SIG-M5 (cell line): ENCODE measurements around the gene METRNL.
"Not testable (repeated sequence)": the region's sequence is repeated elsewhere in the genome, so short reads cannot be mapped to it uniquely, and the experiment has no call there.

Source experiments
- DNase-seq: peaks from one replicate; lab custom pipeline; 2025; lab: John Stamatoyannopoulos, UW

Gene METRNL

DNA sequence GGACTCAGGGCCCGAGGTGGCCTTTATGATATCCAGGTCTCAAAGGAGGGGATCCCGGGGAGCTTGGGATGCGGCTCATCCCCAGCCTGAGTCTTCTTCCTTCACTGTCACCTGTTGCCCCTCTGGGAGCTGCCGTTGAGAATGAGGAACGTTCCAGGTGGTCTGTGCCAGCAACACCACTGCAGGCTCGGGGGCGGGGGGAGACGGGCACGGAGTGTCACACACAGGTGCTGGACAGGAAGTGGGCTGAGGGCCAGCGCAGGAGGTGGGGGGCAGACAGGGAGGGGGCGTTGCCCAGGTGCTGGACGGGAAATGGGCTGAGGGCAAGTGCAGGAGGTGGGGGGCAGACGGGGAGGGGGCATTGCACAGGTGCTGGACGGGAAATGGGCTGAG, 28.2 kb downstream of the METRNL start:
- no peak for DNase-seq

DNA sequence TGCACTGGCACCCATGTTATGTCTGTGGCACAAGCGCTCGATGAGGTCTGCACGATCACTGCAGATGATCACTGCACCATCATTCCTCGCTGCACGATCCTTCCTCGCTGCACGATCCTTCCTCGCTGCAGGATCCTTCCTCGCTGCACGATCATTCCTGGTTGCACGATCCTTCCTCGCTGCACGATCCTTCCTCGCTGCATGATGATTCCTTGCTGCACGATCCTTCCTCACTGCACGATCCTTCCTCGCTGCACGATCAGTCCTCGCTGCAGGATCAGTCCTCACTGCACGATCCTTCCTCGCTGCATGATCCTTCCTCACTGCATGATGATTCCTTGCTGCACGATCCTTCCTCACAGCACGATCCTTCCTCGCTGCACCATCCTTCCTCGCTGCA, 29.3 kb downstream of the METRNL start:
- DNase-seq = no peak

DNA sequence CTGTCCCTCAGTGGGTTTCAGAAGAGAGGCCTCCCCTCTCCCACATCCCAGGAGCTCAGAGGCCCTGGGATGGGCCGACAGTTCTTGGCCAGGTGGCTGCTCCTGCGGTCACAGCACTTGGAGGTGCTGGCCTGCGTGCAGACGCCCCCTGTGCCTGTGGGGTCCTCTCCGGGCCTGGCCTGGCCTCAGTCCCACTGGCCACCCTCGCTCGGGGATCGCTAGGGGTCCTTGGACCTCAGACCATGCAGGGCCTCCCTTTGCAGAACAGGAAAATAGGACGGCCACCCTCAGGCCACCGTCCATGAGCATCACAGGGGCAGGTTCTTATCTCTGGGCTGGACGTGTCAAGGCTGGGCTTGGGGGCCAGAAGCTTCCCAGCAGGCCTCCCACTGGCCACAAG, 30.0 kb downstream of the METRNL start:
- DNase-seq = no peak

DNA sequence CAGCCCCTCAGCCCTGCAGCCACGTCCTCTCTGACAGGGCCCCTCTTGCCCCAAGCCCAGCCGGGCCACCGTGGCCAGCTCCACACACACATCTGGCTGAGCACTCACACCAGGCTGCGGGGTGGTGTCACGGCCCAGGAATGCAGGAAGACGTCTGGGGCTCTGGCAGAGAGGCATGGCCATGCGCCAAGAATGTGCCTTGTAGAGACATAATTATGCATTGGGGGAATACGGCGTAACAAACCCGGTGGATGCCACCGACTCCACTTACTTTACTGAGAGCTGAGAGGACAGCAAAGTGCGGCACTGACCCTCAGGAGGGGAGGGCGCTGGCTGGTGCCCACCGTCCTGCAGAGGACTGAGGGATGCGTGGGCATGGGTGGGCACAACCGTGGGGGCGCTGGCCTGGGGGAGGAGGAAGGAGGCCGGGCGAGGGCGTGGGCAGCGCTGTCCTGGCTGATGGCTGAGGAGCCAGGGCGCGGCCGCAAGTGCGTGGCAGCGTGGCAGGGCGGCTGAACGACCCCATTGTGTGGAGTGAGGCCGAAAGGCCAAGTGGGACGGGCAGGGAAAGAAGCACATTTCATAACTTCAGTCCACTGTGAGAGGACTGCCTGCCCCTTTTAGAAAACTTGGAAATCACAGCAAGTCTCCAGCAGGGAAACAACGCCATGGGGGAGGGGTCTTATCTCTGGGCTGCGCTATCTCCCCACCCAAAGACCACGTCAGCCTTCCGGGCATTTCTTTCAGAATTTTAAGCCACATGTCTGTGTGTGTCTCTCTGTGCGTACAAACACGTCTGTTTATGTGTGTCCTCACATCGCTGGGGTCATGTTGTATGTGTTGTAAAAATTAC, 30.6 kb downstream of the METRNL start:
- no peak for DNase-seq

DNA sequence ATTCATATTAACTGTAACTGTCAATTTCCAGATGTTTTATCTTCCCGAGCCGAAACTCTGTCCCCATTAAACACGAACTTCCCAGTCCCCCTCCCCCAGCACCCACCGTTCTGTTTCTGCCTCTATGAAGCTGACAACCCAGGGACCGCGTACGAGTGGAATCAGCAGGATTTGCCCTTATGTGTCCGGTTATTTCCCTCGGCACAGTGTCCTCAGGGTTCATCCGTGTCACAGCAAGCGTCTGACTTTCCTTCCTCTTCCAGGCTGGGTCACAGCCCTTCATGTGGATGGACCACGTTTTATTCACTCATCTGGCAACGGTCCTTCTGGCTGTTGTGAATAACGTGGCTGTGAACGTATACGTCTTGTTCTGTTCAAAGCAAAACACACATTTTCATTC, 31.3 kb downstream of the METRNL start:
- no peak for DNase-seq

DNA sequence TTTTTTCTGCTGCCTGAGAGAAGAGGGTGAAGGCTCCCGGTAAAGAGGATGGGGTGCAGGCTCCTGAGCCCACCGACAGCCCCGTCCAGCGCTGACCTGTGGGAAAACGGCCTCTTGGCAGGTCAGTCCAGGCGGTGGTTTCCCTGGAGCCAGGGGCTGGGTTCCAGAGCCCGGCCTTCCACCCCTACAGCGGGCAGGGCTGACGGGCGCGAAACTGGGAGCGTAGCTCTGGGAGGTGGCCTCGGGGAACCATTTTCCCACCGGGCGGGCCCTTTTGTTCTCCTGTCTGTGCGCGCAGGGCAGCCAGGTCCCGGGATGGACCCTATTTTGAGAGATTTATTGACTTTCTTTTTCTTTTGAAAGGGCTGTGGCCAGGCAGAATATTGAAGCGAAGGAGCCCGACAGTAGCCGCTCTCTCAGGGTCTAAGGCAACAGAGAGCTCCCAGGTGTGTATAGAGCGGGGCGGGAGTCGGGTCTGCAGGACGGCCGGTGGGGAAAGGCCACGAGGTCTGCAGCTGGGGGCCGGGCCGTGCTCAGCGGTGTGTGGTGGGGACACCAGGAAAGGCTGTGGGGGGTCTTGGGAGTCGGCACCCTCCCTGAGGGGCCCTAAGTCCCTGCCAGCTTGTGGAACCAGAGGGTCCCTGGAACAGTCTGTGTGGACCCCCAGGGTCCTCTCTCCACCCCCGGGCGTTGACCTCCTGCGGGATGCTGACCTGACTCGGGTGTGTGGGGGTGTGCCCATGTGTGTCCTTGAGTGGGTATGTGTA, 32.3 kb downstream of the METRNL start:
- no peak for DNase-seq

DNA sequence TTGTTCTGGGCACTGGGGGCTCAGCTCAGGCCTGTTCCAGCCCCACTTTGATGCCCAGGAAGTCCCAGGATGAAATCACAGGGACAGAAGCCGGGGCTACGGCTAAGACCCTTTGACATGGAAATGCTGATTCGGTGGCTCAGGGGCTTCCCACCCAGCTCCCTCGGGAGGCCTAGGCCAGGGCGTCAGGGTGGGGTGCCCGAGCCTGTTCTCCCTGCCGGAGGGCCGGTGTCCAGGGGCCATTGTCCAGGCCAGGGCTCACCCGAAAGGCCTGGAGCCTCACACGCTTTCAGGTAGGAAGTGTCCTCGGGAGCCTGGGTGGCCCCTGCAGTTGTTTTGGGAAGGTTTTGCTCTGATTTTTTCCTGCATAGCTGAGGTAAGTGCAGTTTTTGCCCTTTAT, 34.0 kb downstream of the METRNL start:
- no peak for DNase-seq

DNA sequence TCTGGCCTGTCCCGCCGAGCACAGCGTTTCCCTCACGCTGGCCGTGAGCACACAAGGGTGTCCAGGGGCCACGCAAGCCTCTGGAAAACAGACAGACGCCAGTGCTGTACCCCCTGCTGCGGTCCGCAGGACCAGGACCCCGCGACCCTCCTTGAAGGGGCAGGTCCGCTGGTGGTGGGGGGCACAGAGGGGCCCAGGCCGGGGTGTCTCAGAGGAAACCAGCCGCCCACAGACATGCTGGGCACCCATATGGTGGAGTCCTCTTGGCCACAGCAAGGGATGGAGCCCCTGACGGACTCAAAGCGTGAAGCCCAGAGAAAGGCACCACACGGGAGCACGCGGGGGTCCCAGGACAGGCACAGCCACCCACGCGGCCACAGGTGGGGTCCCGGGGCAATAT, 34.4 kb downstream of the METRNL start:
- DNase-seq = no peak

DNA sequence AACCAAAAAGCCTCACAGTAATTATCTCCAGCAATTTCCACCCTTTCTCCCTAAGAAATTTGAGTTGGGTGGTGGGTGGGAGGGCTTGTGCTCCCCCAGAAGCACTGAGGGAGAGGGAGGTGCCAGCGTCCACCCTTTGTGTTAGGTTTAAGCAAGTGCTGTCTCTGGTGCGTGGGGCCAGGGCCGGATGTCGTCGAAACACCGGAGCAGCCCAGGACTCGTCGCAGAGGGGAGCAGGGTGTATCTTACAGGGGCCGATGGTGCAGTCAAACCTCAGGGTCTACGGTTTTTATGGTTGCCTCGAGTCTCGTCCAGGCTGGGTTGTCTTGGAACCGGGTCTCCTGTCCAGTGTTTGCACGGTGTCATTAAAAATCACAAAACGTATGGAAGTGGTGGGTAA, 35.3 kb downstream of the METRNL start:
- no peak for DNase-seq

DNA sequence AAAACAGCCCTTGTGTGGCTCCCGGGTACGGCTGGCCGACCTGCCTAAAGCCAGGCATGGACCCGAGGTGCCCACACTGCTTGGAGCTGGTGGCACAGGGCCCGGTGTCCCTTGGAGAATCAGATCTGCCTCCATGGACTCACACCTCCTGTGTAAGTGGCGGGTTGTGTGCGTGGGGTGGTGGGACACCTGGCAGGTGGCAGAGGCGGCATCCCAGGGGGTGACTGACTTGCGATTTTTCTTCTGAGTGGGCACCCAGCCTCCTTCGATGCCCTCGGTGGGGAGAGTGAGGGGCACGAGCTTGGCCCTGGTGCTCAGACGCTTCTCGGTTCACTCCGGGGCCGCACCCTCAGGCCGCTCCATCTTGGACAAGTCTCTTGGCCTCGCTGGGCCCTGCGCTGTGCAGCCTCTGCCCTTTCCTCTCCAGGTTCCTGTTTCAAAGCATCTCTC, 35.8 kb downstream of the METRNL start:
- DNase-seq = no peak

DNA sequence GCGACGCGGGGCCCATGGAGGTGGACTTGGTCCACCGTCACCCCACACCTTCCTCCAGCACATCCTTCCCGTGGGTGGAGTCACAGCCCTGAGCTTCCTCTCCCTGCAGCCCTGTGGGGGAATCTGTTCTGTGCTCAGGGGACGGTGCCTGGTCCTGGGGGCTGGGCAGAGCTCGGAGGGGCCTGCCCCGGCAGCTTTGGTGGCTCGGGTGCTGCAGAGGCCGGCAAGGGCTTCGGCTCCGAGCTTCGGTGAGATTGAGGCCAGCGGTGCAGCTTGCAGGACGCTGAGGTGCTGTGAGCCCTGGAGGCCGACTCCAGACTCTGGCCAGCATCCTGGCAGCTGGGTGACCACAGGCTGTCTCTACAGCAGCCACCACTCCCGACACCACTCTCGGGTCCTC, 36.4 kb downstream of the METRNL start:
- DNase-seq = no peak

DNA sequence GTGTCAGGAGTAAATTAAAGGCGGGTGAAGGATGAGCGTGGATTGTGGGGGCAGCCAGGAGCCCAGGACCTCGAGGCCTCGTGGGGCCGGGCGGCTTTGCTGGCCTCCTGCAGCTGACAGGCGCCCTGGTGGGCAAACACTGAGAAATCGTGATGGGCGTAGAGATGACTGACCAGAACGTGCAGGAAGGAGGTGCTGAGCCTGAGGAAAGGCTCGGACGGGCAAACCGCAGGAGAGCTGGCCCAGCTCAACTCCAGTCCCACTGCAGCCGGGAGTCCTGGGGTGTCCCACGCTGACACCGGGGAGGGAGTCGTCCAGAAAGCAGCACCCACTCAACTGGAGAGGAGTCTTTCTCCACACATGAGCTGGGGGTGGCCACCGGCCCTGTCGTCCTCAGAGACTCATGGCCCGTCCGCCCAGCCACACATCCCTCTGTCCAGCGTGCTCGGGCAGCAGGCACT, 36.9 kb downstream of the METRNL start:
- no peak for DNase-seq

DNA sequence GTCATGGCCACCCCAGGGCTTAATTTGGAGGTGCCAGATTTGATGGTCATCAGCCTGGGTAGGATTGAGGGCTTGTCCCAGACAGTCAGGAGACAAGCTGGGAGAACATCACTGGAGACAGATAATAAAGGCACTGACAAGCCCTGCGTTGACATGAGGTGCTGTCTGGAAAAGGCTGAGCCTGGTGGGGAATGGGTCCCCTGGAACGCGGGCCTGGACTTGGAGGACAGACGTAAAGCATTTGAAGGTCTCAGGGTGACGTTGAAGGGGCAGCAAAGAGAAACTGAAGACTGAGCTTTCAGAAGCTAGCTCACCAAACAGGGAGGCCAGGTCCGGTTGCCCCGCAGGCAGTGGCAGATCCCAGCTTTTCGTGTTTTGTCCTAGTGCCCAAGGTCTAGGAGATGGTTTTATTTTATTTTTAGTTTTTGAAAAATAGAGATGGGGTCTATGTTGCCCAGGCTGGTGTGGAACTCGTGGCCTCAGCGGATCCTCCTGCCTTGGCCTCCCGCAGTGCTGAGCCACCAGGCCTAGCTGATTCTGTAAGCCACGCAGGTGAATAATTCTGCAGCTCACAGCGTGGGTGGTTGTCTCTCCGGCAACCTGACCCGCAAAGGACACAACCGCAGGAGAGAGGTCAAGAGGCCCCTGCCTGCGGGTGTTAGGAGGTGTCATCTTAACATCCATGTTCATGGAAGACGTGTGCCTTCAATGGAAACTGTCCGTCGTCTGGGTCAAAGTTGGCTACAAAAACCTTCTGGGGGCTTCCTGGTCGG, 37.6 kb downstream of the METRNL start:
- no peak for DNase-seq

DNA sequence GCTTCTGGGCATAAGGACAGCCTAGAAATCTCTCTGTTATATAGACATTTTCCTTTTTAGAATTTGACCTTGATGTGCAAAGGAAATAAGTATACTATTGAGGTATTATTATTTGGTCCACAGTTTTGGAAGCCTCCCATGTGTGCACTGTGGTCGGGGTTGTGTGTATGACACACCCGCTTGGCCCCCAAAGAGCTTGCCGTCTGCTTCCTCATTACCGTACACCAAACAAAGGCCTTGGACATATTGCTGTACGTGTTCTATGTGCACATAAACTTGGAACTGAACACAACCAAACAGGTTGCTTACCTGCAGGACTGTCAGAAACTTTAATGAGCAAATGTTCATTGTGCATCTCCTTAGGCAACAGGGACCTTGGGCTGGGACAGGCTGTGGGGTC, 38.2 kb downstream of the METRNL start:
- DNase-seq = no peak

DNA sequence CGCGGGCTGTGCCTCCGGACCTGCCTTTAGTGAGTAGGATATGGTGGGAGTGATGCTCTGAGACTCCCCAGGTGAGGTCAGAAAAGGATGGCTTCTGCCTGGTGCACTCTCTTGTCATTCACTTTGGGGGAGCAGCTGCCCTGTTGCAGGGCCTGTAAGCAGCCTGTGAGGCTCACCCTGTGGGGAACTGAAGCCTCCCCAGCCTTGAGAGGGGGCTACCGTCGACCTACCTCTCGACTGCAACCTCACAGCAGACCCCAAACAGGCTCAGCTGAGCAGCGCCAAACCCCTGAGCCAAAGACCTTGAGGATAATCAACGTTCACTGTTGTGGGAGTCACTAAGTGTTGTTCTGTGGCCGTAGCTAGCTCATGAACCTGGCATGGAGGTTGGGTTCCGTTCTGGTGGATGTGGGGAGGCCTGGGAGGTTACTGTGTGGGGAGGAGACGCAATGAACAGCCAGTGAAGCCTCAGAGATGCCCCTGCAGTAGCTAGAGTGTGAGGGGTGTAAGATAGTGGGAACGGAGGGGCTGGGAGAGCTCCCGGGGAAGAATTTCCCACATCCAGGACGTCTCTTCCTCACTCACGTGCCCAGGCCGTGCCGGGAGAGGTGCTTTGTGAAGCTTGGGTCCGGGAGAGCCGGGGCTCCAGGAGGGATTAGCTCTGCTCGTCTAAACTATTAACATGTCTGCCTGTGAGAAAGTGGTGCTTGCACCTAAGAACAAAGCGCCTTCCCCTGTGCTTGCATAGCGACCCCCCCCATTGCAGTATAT, 38.8 kb downstream of the METRNL start:
- no peak for DNase-seq

DNA sequence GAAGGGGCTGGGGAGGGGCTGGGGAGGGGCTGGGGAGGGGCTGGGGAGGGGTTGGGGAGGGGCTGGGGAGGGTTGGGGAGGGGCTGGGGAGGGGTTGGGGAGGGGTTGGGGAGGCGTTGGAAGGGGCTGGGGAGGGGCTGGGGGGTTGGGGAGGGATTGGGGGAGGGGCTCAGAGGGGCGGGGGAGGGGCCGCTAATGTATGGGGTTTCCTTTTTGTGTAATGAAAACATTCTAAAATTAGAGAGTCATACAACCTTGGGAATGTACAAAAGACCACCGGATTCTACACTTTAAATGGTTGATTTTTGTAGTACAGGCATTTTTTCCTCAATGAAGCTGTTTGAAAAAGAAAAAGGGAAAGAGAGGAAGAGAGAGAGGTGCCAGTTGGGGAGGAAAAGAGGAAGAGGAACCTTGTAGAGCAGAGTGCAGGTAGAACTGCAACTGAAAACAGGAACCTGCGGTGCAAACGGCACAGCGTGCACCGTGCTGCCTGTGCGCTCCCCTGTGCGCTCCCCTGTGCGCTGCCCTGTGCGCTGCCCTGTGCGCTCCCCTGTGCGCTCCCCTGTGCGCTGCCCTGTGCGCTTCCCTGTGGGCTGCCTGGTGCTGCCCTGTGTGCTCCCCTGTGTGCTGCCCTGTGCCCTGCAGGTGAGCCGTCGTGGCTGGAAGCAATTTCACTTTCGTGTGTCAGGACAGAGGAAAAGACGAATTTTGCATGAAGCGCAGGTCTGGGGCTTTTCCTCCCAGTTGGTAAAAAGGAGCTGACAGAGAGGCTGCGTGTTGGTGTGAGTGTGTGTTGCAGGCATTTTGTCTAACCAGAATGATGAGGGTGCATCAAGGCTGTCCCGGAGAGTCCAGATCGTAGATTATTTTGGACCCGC, 40.8 kb downstream of the METRNL start:
- peak; percentile 88 for DNase-seq

DNA sequence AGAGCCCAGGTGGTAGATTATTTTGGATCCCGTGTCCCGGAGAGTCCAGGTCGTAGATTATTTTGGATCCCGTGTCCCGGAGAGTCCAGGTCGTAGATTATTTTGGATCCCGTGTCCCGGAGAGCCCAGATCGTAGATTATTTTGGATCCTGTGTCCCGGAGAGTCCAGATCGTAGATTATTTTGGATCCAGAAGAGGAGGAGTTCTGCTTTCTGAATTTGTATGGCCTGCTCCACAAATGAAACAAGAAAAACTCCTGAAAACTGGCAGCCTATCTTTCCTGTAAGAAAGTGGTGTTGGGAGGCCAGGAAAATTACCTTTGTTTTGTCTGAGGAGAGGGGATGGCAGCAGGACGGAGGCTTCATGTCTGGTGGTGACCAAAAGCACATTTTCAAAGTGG, 42.1 kb downstream of the METRNL start:
- DNase-seq = not testable (repeated sequence)

DNA sequence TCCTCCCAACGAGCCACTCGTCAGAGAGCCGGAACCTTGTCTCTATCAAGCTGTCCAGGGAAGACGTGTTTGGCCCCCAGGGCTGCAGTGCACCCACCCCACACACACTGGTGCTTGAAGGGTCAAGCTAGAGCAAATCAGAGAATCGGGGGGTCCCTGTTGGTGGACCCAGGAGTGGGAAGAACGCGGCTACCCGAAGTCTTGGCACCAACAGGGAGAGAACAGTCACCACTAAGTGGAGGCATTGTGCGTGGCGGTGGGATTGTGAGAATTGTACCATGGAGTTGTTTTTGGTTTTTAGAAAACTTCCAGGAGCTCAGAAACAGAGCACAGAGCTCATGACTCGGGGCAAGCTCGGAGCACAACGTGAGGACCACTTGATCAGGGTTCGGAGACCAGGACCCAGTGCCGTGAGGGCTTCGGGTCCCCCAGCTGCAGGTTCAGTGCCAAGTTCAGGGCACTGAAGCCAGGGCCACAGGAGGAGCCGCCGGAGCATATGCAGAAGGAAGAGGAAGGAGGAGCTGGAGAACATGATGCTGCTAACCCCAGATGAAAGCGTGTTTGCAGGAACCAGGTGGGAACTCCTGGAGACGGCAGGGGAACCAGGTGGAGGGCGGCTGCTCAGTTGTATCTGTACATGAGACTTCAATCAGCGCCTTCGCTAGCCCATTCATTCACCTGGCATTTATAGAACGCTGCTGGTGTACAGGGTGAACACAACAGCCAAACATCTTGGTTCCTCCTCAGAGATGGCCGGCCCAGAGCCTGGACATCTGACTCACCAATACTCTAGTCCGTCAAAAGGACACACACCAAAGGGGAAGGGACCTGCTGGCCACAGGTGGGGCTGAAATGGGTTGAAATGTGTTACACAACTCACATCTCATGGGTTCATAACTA, 42.8 kb downstream of the METRNL start:
- no peak for DNase-seq

DNA sequence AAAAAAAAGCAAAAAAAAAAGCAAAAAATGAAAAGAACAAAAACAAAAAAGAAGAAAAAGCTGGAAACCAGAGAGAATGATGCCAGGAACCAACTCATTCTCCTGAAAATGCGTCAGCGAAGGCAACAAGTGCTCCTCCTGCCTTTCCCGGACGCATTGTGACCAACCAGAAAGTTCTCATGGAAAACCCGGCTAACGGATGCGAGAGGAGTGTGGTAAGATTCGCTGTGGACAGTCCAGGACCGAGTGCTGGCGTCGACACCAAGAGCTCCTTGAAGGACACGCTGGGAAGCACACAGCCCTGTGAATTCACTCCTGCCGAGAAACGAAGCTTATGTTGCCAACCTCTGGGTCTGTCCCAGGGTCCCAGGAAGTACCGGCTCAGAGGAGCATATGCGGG, 43.4 kb downstream of the METRNL start:
- DNase-seq = no peak
